MM.1S (cell line): ENCODE data around the gene GNAS.

Experiments used
- EZH2 ChIP-seq: fragments of 300-600 bp; sonication (generic); optimal IDR thresholded peaks from 2 replicates; pipeline ENCODE3; 2017; ENCODE audit warnings: low read depth, mild to moderate bottlenecking, antibody characterized with exemption, low read length, mixed read lengths
- EZH2phosphoT487 ChIP-seq: fragments of 300-600 bp; sonication (generic); IDR thresholded peaks from 2 replicates; pipeline ENCODE4 v1.6.1; 2018; ENCODE audit warnings: antibody characterized with exemption, low read length

DNA sequence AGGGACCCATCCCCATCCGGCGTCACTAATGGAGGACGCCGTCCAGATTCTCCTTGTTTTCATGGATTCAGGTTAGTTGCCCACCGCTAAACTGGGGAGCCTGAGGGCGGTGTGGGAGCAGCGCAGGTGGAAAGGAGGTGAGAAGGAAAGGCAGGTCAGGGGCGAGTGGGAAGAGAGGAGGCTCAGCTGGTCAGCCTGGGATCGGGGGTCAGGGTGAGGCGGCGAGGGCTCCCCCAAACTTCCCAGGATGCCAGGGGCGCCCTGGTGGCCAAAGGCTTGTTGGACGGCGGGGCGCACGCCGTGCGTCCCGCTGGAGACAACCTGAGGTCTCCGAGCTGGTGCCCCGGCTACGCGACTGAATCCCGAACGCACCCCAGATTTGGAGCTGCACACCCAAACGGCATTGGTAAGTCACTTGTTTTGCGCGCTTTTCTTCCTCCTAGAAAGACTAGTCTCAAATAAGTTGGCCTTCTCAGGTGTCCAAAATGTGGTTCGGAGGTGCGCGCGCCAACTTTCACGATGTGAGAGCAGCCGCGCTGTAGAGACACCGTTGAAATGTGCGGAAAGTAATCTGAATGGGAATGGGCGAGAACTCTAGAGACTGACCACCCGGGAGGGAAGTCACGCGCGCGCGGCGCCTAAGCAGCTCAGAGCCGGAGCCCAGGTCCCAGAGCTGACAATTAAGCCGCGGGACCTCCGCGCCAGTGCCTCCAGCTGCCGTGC lies 11.5 kb upstream of the GNAS start:
- no peak for TF ChIP-seq EZH2
- no peak for TF ChIP-seq EZH2phosphoT487
